EL (cell line): ENCODE results near the gene SHOC2.
"Not testable (repeated sequence)": the region's sequence is repeated elsewhere in the genome, so short reads cannot be mapped to it uniquely, and the experiment has no call there.

ENCODE experiments used
- DNase-seq: peaks from one replicate; pipeline ENCODE4 v3.0.0-alpha.2; 2016

SHOC2 gene

DNA sequence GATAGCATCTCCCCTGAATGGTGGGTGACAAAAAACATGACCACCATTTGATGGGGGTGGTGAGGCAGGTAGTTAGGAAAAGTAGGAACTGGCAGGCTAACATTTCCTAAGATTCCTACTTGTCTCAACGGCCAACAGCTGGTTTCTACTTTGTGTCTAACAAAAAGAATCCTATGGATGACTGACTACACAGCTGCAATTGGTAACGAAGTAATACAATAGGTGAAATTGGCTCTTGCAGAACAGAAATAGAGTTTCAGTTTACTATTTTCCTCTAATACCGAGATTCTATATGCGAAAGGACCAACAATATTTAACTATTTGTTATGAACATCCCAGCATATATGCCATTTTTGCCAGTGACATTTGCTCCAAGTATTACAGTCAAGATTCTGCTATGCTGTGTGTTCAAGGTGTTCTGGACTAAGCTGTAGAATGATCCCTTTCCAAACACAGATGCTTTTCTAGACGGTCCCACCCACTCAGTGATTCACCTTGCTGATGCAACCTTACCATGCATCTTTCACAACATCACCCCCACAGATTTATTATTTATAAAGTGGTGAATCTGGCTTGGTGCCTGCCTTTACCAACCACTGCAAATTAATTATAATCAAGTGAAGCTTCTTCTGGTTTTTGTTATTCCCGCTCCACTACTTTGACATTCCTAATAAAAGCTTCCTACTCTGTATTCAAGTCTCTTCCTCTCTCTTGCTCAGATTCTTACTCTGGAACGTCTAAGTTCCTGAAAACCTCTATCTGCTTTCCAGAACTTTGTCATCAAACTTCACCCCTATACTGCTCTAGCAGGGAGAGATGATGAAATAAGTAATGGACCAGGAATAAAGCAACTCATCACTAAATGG, 17.2 kb upstream of the SHOC2 start:
- DNase-seq = peak; percentile 59

- no peak for DNase-seq
These were observed 15.8 kb upstream of the SHOC2 start for GRCh38 chr10:110903280-110904278.

DNA sequence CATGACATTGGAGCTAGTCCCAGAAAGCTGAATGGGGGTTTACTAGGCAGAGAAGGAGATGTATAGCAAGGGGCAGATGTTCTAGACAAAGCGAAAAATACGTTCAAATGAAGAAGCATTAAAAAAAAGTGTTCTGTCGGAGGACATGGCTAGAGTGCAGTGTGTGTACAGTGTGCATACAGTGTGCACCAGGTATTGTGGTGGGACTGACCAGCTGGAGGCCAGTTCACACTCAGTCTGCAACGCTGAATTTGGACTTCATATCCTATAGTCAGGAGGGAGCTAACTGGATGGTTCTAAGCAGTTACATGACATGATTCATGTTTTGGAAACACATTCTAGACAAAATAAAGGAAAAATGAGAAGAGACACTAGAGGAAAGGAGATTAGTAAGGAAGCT, 9.3 kb upstream of the SHOC2 start:
- no peak for DNase-seq

GRCh38 chr10:110912374-110912773, 7.0 kb upstream of the SHOC2 start:
- peak; percentile 83 for DNase-seq

DNA sequence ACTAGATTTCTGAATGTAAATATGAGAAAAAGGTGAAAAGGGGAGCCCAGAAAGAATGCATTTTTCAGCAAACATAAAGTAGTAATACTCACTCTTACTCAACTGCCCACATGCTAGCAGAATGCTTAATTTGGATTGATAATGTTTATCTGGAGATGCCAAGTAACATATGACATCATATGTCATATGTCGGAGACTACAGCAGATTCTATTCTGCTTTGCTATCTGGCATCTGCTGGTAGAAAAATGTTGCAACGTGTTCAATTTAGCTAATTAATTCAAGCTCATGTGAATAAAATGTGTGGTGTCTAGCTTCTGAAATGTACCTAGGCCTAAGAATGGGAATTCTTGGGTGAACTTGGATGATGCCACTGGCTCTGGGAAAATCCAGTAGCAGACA, 5.0 kb upstream of the SHOC2 start:
- DNase-seq = no peak

DNA sequence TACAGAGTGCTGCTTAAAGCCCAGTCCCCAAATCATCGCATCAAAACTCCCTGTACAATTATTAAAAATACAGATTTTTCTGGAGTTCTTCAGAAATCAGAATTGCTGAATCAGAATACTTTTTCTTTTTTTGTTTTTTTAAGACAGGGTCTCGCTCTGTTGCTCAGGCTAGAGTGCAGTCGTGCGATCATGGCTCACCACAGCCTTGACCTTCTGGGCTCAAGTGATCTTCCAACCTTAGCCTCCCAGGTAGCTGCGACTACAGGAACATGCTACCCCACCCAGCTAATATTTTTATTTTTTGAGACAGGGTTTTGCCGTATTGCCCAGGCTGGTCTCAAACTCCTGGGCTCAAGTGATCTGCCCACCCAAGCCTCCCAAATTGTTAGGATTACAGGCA, 4.4 kb upstream of the SHOC2 start:
- no peak for DNase-seq

GRCh38 chr10:110915600-110915999, 3.8 kb upstream of the SHOC2 start:
- DNase-seq = not testable (repeated sequence)

DNA sequence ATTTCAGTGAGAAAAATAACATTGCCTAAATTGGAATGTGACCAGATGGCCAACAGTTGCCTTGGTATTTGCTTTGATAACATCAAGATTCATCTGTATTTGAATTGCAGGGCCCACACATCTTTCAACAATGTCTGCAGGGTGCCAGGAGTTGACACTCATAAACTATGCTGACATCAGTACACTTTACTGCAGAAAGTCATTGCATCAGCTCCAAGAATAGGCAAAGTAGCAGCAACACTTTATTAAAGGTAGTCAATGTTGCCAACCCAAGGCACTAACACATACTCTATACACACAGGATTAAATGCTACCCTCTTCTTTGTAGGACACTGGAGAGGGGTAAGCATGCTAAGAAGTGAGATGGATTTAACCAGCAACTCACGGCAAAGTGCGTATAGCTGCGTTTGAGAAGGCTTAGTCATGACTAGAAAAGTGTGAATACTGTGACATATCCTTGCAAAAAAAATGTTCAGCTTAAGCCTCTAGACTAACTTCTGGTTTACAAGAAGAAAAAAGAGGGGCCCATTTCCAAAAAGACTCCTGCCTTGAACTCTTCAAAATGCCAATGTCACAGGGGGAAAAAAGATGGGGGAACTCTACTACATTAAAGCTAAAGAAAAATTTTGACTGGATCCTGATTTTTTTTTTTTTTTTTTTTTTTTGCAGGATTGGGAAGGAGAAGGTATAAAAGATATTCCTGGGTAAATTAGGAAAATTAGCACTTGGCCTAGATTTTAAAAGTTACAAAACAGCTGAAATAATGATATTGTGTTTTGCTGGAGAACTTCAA, 2.7 kb upstream of the SHOC2 start:
- peak; percentile 93 for DNase-seq

GRCh38 chr10:110918269-110918642, 1.1 kb upstream of the SHOC2 start:
- DNase-seq = peak; percentile 97

DNA sequence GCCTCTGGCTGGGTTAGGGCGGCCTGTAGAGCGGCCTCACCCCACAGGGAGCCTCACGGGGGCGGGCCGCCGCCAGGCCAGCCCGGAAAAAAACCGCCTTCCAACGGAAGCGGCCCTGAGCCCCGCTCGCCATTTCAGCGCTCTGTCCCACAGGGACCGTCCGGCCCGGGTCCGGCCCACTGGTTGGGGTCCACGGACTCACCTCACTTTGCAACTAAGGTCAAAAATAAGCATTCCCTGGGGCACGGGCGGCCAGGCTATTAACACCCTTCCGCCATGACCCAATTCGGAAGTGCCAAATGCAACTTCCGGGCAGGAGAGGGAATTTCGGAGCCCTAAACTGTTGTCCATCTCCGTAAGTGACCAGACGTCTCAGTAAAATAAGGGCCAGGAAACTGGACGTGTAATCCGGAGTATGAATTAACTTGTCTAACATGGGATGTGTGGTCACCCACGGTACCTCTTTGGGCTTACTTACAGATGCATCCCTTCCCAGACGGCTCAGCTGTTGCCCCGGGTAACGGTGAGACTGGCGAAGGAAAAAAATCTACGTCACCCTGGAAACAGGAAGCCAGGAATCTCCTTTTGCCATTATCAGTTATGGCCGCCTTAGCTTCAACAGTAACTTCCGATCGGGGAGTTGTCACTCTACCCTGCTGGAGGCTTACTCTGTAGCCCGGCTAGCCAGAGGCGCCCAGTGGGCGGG, 608 bp upstream of the SHOC2 start, which contains the start of gene BBIP1:
Gene BBIP1, minus strand, starts transcription at position 538 of the 706 bp plus-strand sequence. CDS start 1,023 bp downstream, outside the sequence.
- DNase-seq = peak; percentile 100

GRCh38 chr10:110919971-110920881, 822 bp downstream of the SHOC2 start:
- peak; percentile 50 for DNase-seq

- DNase-seq = no peak
These were observed 4.6 kb downstream of the SHOC2 start for GRCh38 chr10:110923856-110924493.

GRCh38 chr10:110927461-110927860, 8.1 kb downstream of the SHOC2 start:
- no peak for DNase-seq

DNA sequence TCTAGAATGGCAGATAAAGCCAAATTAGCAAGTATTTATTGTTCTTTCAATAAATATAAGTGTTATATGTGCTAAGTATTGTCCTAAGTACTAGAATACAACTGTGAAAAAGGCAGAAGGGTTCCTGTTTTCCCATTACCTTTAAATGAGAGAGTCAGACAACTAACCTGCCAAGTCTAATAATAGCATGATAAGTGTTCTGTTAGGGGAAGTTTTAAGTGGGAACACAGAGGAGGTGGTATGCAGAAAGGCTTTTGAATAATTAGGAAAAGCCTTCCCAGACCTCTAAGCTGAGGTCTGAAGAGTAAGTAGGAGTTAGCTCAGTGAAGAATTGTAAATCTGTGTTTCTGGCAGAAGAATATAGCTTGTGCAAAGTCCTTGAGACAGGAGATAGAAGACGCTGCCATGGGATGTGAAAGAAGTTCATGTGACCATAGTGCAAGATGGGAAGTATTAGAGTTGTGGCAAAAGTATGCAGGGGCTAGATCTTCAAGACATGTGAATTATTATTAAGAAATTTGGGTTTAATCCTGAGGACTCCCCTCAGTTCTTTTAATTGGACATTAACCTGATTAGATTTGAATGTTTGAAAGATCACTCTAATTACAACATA, 12.5 kb downstream of the SHOC2 start:
- no peak for DNase-seq

- DNase-seq = no peak
These were observed 13.2 kb downstream of the SHOC2 start for GRCh38 chr10:110932505-110933180.

DNA sequence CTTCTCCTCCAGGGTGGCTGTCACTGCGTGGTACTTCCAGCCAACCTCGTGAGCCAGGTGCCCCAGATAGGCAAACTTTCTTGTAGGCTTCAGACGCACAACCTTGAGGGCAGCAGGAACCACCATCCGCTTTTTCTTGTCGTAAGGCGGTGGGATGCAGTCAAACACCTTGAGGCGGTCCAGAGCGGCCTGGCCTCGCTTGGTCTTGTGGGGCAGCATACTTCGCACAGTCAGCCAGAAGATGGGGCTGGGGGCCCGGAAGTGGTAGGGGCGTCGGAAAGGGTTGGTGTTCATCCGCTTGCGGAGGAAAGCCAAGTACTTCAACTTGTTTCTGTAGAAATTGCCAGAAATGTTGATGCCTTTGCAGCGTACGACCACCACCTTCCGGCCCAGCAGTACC, 17.4 kb downstream of the SHOC2 start:
- DNase-seq = no peak

DNA sequence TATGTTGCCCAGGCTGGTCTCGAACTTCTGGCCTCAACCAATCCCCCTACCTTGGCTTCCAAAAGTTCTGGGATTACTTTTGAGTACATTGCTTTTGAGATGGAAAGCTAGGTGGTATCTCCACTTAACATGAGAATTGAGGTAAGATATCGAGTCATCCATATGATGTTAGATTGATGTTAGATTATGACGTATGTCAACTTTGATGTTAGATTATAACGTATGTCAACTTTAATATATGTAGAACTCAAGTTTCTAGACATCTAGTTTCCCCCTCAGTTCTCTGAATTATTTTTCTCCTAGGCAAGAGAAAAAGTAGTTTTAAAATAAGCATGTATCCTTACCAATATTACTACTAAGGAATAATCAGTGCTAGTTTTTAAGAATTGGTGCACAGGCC, 20.0 kb downstream of the SHOC2 start:
- no peak for DNase-seq

DNA sequence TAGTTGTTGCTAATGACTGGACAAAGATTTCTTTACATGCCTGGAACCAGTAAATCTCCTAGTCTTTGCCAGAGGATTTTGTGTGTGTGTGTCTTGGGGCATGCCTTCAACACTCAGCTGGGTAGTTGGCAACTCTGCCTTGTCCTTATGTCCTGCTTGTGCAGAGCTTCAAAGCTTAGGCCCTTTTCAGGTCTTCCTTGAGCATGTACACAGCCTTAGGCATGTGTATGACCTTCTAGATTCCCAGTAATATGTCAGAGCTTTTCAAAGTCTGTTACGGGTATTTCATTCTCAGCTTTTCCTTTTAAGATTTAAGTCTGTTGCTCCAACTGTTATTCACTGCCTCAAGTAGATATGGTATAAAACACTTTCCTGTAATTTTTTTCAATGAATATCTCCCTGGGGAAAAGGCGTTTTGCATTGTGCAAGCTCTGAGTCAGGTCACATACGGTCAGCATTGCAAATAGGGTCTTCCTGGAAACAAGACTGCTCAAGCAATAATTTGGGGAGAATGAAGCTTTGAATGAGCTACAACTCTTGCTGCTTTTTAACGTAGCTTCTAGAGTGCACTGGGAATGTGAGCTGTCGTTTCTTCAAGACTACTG, 25.5 kb downstream of the SHOC2 start:
- no peak for DNase-seq

- DNase-seq = no peak
These were observed 27.1 kb downstream of the SHOC2 start for GRCh38 chr10:110946496-110946895.
